ENCODE measurements around the gene TDP1. TPM values are rescaled to one million over a fixed set of nuclear protein-coding genes. Genes with fewer than 3 reads are reported as not detected.

TDP1 gene
- total RNA-seq (2022; extraction: Qiagen RNA extraction), result 11.0 to 16.7 TPM (median 14.2 TPM) in 5 replicates

DNA sequence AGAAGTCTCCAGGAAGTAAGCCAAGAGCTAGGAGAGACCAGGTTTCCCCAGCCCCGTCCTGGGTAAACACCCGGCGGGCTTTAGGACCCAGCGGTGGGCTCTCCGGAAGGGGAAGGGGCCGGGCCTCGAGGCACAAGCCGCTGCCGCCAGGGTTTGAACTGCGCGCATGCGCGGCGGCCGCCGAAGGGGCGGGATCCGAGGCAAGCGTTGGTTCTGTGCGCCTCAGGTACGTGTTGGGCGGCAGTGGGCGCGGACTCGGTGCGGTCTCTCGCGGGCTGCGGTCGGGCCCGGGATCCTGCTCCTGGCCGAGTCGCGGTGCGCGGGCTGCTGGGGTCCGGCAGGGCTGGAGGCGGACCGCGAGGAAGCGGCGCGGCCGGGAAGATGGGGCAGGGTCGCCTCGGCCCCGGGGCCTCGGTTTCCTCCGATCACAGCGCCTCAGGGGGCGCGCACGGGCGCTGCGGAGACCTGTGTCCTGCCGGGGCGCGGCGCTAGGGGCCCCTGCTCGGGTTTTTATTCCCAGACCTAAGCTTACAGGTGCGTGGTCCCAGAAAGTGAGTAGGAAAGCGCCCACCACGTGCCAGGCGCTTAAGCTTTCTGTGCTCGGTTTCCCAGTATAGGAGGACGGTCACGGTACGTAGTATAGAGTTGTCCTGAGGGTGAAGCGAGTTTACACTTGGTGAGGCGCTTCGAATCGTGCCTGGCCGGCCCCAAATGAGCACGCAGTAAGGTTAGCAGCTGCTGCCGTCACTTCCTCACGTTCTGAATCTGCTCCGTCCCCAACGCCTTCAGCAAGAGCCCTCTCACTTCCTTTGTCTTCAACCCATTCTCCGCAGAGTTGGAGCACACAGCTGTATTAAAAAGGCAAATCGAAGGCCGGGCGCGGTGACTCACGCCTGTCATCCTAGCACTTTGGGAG, at the start of gene TDP1:
TDP1 (plus strand) TSS at position 183 of the 916 bp plus-strand sequence. CDS start 7,188 bp downstream, outside the sequence.

DNA sequence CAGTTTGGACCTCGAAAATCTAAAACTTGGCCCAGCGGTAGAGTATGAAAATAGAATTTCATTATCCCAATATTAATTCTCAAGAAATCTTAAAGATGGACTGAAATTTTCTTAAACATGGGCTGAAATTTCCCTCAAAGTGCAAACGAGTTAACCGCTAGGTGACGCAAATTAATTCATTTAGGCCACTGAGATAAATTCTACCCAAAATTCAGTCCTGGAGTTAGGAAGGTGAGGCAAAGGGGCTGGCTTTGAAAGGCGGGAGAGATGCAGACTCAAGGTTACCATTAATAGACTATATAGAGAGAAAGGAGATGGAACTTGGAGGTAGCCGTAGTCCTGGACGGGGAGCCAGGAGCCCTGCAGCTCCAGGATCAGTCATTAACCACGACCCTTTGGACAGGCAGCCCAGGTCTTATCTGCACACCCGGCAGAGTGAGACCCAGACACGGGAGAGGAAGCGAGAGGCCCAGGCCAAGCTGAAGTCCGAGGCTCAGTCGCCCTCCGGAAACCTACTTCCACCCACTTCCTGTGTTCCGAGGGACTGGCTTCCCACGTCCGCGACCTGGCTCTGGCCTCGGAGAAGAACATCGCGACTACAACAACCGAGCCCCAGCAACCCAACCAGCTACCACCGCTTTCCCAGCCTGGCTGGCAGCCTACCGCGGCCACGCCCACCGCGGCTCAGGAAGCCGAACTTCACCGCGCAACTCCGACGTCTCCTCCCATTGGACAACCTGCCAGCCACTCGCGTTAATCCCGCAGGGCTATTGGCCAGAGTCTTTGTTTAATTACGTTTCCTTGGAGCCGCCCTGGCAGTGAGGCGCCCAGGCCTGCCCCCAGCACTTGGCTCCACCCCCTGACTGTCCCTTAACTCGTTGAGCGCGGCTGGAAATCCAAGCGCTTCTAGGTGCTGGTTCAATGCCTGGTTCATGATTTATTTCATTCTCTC, 1.4 kb upstream of the TDP1 start, which contains the start of gene EFCAB11:
EFCAB11 (minus strand) TSS at position 661 of the 952 bp plus-strand sequence; CDS start at position 591, 70 bp downstream.

DNA sequence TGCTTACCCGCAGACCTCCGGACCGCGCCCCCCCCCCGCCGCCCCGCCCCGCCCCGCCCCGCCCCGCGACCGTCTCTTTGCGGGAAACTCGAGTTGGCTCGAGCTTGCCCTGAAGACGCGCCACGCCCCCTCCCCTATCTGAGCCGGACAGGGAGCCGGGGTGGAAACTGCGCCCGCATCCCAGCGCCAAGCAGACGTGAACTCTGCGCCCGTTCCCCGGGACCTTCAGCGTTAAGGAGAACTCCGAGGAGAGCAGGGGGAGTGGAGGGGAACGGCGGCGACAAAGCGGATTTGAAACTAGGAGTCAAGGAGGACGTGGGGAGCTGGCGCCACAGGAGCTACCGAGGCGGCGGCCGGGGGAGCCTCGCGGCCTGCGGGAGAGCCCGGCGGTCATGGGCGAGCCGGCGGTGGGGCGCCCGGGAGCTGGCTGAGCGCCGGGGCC, 106.0 kb downstream of the TDP1 start, which contains the start of gene KCNK13:
KCNK13 (plus strand) TSS at position 310 of the 442 bp plus-strand sequence. CDS start 212 bp downstream, outside the sequence.

Other genes starting within 250 kb of the TDP1 start
- 12.1 to 13.6 TPM (median 13.0 TPM) in 5 replicates for gene EFCAB11, start 1.2 kb upstream of the TDP1 start, total RNA-seq (2022; extraction: Qiagen RNA extraction)
- 0.03 to 0.17 TPM (median 0.14 TPM) in 5 replicates for gene KCNK13, start 106.1 kb downstream of the TDP1 start, total RNA-seq (2022; extraction: Qiagen RNA extraction)